Calu3 (cell line): Measurements from ENCODE around the gene CTCF. TPM values are rescaled to one million over a fixed set of nuclear protein-coding genes. Genes with fewer than 3 reads are reported as not detected.

Experiments
- BruUV-seq: library from RNA; stranded (reverse); fragments of 400-500 nt; replicated peaks from 2 replicates; lab custom pipeline; 2021; lab: Mats Ljungman, UMichigan
- CTCF ChIA-PET: fragments of 300-600 bp; sonication (Branson Sonifier 250); formaldehyde crosslinking; loops from one replicate; lab custom pipeline; 2022; ENCODE audit warnings: antibody characterized with exemption; lab: Charles Lee
- DNase-seq: peaks from one replicate; pipeline ENCODE4 v3.0.0; 2022
- H3K27ac Mint-ChIP-seq: one replicate; pipeline ENCODE4 v1.8.0; 2022; ENCODE audit warnings: mixed read lengths; ENCODE audit not compliant: unreplicated experiment
- H3K27me3 Mint-ChIP-seq: one replicate; pipeline ENCODE4 v1.8.0; 2022; ENCODE audit warnings: mixed read lengths; ENCODE audit not compliant: unreplicated experiment
- H3K36me3 Mint-ChIP-seq: one replicate; pipeline ENCODE4 v1.8.0; 2022; ENCODE audit warnings: mild to moderate bottlenecking, moderate library complexity, mixed read lengths; ENCODE audit not compliant: insufficient read depth, unreplicated experiment
- H3K4me1 Mint-ChIP-seq: one replicate; pipeline ENCODE4 v1.8.0; 2022; ENCODE audit warnings: mild to moderate bottlenecking, low read depth, mixed read lengths; ENCODE audit not compliant: unreplicated experiment
- H3K4me3 Mint-ChIP-seq: one replicate; pipeline ENCODE4 v1.8.0; 2022; ENCODE audit warnings: mild to moderate bottlenecking, low read depth, moderate library complexity, mixed read lengths; ENCODE audit not compliant: unreplicated experiment
- H3K9me3 Mint-ChIP-seq: one replicate; pipeline ENCODE4 v1.8.0; 2022; ENCODE audit warnings: low read depth, mixed read lengths; ENCODE audit not compliant: unreplicated experiment
- CTCF ChIP-seq: fragments of 200-600 bp; IDR thresholded peaks from one replicate; pipeline ENCODE4 v1.8.0; 2022; ENCODE audit warnings: antibody characterized with exemption; ENCODE audit not compliant: unreplicated experiment
- intact Hi-C: fragments of 100-400 bp; cut with micrococcal nuclease; formaldehyde crosslinking; loops from one replicate; pipeline ENCODE4 v1.10.0; 2022; ENCODE audit not compliant: unreplicated experiment
- total RNA-seq: library from RNA; stranded (reverse); gene quantifications from 2 replicates; pipeline ENCODE4 v1.2.3, GENCODE V29; 2022

CTCF gene
- total RNA-seq, 1 experiment from 2014 or later = 52.1 TPM

GRCh38 chr16:67594256-67594915, 32.1 kb downstream of the CTCF start:
- Mint-ChIP-seq H3K27ac (no peak overlapping the region), H3K4me1 (peaks cover 8% of the 10 kb centered on the region), H3K27me3 (no peaks in the 10 kb centered on the region), H3K9me3 (no peaks in the 10 kb centered on the region), H3K36me3 (no peaks in the 10 kb centered on the region), H3K4me3 (no peak overlapping the region)
- no peak for DNase-seq
- CTCF ChIA-PET = interaction anchor here (0.9 kb wide), 1 partner anchor 73 kb away, joined by 3 read pairs; no protein-coding TSS in a partner anchor
- BruUV-seq = no TSS peak
- no peak for TF ChIP-seq CTCF
- intact Hi-C loops = no loop called here

GRCh38 chr16:67594956-67595355, 32.6 kb downstream of the CTCF start:
- Mint-ChIP-seq H3K4me1 (peaks cover 14% of the 10 kb centered on the region), H3K36me3 (no peaks in the 10 kb centered on the region), H3K27ac (no peak overlapping the region), H3K9me3 (no peaks in the 10 kb centered on the region), H3K27me3 (no peaks in the 10 kb centered on the region), H3K4me3 (no peak overlapping the region)
- BruUV-seq = no TSS peak
- intact Hi-C loops = no loop called here
- DNase-seq = no peak
- CTCF ChIA-PET = interaction anchor here (0.6 to 0.9 kb wide), 2 partner anchors 12 to 74 kb away, joined by 3 to 5 read pairs; no protein-coding TSS in a partner anchor
- TF ChIP-seq CTCF = no peak

- H3K4me1 Mint-ChIP-seq = peaks cover 23% of the 10 kb centered on the region
- intact Hi-C loops = no loop called here
- CTCF ChIA-PET = no interaction called here
Observed at GRCh38 chr16:67598527-67598926, 36.2 kb downstream of the CTCF start.

GRCh38 chr16:67605641-67606040, 43.3 kb downstream of the CTCF start:
- DNase-seq = no peak
- no TSS peak for BruUV-seq
- CTCF ChIA-PET = no interaction called here
- H3K36me3 Mint-ChIP-seq = peaks cover under 1% of the 10 kb centered on the region
- intact Hi-C loops = no loop called here
- no peaks in the 10 kb centered on the region for H3K9me3 Mint-ChIP-seq
- H3K27me3 Mint-ChIP-seq = no peaks in the 10 kb centered on the region
- no peak overlapping the region for H3K27ac Mint-ChIP-seq
- no peak overlapping the region for H3K4me3 Mint-ChIP-seq
- H3K4me1 Mint-ChIP-seq = peaks cover 6% of the 10 kb centered on the region
- TF ChIP-seq CTCF = no peak

More at GRCh38 chr16:67598527-67598926, 36.2 kb downstream of the CTCF start:
- Mint-ChIP-seq H3K36me3 (no peaks in the 10 kb centered on the region), H3K27me3 (no peaks in the 10 kb centered on the region), H3K9me3 (no peaks in the 10 kb centered on the region), H3K27ac (no peak overlapping the region), H3K4me3 (no peak overlapping the region)
- no TSS peak for BruUV-seq
- no peak for DNase-seq
- no peak for TF ChIP-seq CTCF
